C4-2B (cell line): Measurements from ENCODE around the gene ANKRD22.

Source experiments
- CTCF ChIP-seq: fragments of 450-650 bp; conservative IDR thresholded peaks from 2 replicates; pipeline ENCODE4 v1.5.1; 2017; ENCODE audit warnings: mild to moderate bottlenecking
- ZFX ChIP-seq: fragments of 450-650 bp; IDR thresholded peaks from 2 replicates; pipeline ENCODE4 v1.6.1; 2017

GRCh38 chr10:88854684-88855083 is 3.0 kb upstream of the ANKRD22 start:
- TF ChIP-seq CTCF (no peak), ZFX (no peak)
